GM12872 (cell line): ENCODE data around the gene ORC3.

Source experiments
- TF ChIP-seq, protein P1 (sequence below): IDR thresholded peaks from 3 replicates; pipeline ENCODE4 v1.5.1; 2011; ENCODE audit warnings: low read depth, mild to moderate bottlenecking, low read length, moderate library complexity; ENCODE audit not compliant: insufficient read depth

The ORC3 gene

DNA sequence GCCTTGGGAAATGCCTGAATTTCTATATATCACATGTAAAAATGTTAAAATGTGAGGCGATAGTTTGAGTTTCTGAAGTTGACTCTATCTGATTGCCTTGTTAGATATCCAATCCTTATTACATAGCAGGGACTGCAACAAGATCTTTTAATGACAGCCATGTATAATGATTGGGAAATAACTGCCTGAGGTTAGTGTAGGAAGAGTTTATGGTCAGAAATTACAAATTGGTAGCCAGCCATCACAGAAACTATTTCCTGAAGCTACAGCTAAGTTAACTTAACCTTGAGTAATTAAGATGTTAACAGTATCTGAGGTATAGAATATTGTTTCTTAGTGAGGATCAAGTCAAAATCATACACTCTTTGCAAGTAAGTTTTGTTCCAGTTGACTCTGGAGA, 71.1 kb downstream of the ORC3 start:
- TF ChIP-seq, protein P1, sequence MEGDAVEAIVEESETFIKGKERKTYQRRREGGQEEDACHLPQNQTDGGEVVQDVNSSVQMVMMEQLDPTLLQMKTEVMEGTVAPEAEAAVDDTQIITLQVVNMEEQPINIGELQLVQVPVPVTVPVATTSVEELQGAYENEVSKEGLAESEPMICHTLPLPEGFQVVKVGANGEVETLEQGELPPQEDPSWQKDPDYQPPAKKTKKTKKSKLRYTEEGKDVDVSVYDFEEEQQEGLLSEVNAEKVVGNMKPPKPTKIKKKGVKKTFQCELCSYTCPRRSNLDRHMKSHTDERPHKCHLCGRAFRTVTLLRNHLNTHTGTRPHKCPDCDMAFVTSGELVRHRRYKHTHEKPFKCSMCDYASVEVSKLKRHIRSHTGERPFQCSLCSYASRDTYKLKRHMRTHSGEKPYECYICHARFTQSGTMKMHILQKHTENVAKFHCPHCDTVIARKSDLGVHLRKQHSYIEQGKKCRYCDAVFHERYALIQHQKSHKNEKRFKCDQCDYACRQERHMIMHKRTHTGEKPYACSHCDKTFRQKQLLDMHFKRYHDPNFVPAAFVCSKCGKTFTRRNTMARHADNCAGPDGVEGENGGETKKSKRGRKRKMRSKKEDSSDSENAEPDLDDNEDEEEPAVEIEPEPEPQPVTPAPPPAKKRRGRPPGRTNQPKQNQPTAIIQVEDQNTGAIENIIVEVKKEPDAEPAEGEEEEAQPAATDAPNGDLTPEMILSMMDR: no peak

DNA sequence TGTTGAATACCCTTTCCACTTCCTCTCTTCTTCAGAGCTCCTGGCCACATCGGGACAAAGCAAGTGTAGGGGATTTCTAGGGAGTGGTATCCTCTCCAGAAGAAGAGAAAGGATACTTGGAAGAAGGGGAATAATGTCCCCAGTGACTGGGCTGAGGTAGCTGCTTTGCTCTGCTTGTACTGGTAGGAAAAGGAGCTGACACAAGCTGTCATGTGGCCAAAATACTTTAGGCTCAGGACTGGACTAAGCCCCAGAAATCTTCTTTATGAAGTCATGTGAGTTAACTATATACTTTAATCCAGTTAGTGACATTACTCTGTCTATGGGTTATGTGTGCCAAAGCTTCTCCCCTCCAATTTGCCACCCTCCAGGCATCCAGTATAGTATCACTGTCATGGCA, 71.6 kb downstream of the ORC3 start:
- TF ChIP-seq, protein P1: no peak

DNA sequence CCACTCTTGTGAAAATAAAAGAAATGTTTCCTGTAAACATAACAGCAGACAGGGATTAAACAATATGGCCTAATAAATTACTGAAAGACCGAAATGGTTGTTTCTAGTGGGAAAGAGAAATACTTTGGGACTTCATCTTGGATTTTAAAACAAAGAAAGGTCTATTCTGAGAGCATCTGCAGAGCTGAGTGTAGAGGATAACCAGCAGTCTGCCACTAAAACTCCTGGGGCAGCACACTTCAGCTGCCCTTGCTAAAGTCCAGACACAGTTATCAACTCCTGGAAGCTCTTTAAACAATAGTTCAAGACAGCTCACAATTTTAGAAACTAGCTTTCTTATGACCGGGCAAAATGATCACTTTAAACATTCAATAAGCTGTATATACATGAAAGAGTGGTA, 73.5 kb downstream of the ORC3 start:
- TF ChIP-seq, protein P1: no peak

DNA sequence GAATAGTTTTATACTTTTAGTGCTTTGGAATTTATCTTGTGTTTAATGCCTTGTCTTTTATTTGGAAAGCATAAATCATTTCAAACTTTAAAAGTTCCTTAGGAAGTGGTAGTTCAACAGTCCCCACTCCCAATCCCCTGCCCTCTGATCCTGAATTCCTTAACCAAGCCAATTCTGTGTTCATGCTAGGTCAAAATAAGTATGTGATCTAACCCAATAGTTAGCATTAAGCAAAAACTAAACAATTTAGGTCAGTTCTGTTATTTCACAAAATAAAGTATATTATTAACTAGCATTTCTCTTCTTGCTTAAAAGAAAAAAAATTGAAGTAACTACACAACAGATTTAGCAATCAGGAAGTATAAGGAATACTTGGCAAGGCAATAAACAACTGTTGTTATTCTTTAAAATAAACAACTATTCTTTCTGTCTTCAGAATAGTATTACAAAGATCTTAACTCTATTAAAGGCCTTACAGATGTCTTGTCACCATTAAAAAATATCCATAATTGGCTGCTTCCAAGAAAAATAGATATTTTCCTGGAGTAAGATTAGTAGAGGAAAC, 75.1 kb downstream of the ORC3 start:
- TF ChIP-seq, protein P1: no peak

DNA sequence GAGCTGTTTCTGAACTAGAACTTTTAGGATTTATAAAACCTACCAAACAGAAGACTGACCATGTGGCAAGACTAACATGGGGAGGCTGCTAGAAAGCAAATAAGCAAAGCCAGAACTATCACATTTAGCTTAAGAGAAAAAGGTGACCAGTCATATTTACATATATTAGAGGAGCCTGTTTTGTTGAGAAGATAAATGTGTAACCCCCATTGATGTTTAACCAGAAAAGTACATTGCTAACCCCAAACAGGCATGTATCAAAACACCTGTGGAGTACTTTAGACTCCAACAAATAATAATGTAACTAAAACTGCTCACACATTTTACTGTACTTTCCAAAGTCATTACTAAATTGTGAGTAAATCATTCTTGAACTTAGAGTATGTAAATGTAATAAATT, 77.1 kb downstream of the ORC3 start:
- TF ChIP-seq, protein P1: no peak

DNA sequence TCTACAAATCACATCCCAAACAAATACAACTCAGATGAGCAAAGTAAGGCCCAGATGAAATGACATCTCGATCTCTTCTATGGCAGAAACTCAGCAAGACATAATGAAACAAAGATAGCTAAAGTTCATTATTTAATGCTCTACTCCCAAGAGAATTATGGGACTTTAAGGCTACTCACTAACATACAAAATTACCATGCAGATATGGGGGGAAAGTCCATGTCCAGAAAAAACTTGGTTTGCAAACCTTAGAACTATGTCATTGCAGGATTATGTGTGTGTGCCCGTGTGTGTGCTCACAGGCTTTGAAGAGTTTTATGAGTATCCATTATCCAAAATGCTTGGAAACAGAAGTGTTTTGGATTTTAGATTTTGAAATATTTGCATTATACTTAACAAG, 78.1 kb downstream of the ORC3 start:
- TF ChIP-seq, protein P1: no peak

DNA sequence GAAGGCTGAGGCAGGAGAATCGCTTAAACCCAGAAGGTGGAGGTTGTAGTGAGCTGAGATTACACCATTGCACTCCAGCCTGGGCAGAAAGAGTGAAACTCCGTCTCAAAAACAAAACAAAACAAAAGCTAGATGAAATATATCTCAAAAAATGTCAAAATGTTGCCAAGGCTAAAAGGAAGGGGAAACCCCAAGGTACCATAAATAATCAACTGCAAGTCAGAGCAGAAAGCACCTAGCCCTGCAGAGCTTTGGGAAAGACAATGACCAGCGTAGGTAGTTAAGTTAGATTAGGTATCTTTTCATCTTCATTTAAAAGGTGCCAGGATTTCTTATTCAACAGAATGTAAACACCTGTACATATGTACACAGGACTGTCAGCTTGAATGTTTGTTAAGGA, 79.1 kb downstream of the ORC3 start:
- TF ChIP-seq, protein P1: no peak
